ENCODE data around the gene WIZ.
A peak's percentile ranks its signal among the peaks of the same experiment; 100 is the strongest.
"Not testable (repeated sequence)": the region's sequence is repeated elsewhere in the genome, so short reads cannot be mapped to it uniquely, and the experiment has no call there.

Gene WIZ

DNA sequence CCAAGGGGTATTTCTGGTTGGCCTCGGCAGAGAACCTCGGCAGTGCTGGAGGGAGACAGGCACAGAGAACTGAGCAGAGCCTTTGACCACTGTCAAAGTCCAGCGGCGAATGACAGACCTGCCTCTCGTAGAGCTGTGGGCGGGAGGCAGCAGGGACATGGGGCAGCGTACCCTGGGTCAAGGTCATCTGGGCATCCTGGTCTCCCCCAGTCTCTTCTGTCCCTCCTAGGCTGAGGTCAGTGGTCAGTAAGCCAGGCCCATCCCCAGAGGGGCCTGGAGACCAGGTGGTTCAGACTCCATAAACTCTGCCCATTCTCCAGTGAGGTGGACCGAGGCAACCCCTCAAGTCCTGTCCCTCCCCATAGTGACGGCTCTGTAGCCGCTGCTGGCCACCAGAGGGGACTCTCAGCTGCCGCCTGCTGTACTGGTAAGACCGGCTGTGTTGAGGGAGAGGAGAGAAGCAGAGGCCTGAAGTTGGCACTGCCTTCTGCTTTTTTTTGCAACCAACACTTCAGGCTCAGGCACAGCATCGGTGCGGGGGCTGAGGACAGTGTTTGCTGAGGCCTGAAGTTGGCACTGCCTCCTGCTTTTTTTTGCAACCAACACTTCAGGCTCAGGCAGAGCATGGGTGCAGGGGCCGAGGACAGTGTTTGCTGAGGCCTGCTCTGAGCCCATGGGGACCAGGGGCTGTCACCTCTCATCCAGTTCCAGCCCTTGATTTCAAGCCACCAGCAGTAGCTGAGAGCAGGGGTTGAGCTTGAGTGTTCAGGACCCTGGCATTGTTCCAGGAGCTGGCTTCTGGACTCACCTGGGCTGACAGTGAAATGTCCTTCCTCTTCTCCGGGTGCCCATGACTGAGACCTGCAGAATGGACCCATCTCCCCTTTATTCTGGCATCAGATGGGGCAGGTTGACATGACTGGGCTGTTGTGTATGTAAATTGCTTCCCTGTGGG lies 29.9 kb upstream of the WIZ start, which contains the start of gene PGLYRP2:
TSS of gene PGLYRP2 (minus strand) at position 111 of the 955 bp plus-strand sequence. CDS start 130 bp downstream, outside the sequence.
- Histone ChIP-seq H3K4me1 (ENCODE audit: control insufficient read depth, insufficient read depth, low read length) (0 out of 2 replicates have a peak, but pooled peaks cover 8% of the 10 kb centered on the region), H3K27me3 (ENCODE audit: control insufficient read depth, insufficient read depth, low read length) (peaks cover 3% of the 10 kb centered on the region; the same call in 1 of the 2 replicates), H3K4me3 (ENCODE audit: low read depth, low read length) (no peak within 1 kb of the TSS), H3K36me3 (ENCODE audit: control insufficient read depth, insufficient read depth, low read length) (no peaks in the 10 kb centered on the region), H3K9me3 (ENCODE audit: control insufficient read depth, insufficient read depth, low read depth, low read length) (no peaks in the 10 kb centered on the region), H3K27ac (ENCODE audit: low read depth, low read length) (no peak within 1 kb of the TSS), H3K9ac (ENCODE audit: low read length) (no peak within 1 kb of the TSS)

DNA sequence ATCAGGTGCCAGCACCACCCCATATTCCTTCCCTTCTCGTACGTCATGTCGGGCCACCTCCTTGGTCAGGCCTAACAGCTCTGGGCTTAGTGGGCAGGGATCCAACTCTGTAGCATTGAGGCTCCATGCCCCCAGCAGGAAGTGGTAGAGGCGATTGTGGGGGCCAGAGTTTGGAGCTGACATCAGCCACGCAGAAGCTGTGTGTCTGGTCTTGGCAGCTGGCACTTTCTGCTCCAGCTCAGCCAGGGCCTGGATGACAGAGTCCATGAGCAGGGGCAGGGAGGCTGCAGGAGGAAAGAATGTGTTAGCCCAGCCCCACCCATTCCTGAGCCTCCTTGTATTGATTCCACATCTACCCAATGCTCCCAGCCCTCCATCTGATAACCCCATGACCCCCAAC lies 26.6 kb upstream of the WIZ start:
- H3K4me1 ChIP-seq (ENCODE audit: control insufficient read depth, insufficient read depth, low read length), result 0 out of 2 replicates have a peak, but pooled peaks cover 8% of the 10 kb centered on the region
- peaks cover 19% of the 10 kb centered on the region for H3K27me3 ChIP-seq (ENCODE audit: control insufficient read depth, insufficient read depth, low read length)
- no peaks in the 10 kb centered on the region for H3K36me3 ChIP-seq (ENCODE audit: control insufficient read depth, insufficient read depth, low read length)
- H3K9me3 ChIP-seq (ENCODE audit: control insufficient read depth, insufficient read depth, low read depth, low read length), result no peaks in the 10 kb centered on the region
- no peak overlapping the region for H3K27ac ChIP-seq (ENCODE audit: low read depth, low read length)
- H3K4me3 ChIP-seq (ENCODE audit: low read depth, low read length), result no peak overlapping the region
- H3K9ac ChIP-seq (ENCODE audit: low read length), result no peak overlapping the region

DNA sequence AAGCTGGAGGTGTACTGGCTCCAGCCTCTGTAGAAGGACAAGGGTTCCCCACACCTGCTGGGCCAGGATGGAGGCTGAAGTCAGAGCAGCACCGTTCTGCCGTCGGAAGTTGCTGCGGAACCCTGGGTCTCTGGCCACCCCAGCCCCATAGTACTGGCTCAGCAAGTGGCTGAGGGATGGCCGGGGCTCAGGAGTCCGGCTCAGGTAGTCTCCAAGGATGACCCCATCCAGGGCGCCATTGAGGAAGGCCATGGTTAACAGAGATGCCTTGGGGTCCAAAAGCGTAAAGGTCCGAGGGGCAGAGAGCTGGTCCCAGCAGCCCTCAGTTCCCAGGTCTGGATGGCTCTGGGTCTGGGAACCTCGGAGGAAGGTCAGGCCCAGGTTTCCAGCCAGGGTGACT lies 25.9 kb upstream of the WIZ start:
- Histone ChIP-seq H3K36me3 (ENCODE audit: control insufficient read depth, insufficient read depth, low read length) (no peaks in the 10 kb centered on the region), H3K9me3 (ENCODE audit: control insufficient read depth, insufficient read depth, low read depth, low read length) (no peaks in the 10 kb centered on the region), H3K4me3 (ENCODE audit: low read depth, low read length) (no peak overlapping the region), H3K9ac (ENCODE audit: low read length) (no peak overlapping the region), H3K27ac (ENCODE audit: low read depth, low read length) (no peak overlapping the region), H3K27me3 (ENCODE audit: control insufficient read depth, insufficient read depth, low read length) (peaks cover 24% of the 10 kb centered on the region), H3K4me1 (ENCODE audit: control insufficient read depth, insufficient read depth, low read length) (0 out of 2 replicates have a peak, but pooled peaks cover 8% of the 10 kb centered on the region)

DNA sequence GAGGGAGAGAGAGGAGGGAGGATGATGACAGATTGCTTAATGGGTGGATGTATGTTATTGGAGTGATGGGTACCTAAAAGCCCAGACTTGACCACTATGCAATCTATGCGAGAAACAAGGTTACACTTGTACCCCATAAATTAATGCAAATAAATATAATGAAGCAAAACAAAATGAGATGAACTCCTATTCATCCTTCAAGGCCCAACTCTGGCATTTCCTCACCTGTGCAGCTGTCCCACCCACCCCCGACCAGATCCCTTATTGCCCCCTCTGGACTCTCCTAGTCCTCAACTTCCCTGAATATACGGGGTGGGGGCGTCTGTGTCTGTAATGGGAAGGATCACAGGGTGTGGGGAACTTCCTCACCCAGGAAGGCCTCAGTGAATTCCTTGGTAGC lies 25.4 kb upstream of the WIZ start:
- Histone ChIP-seq H3K36me3 (ENCODE audit: control insufficient read depth, insufficient read depth, low read length) (no peaks in the 10 kb centered on the region), H3K9me3 (ENCODE audit: control insufficient read depth, insufficient read depth, low read depth, low read length) (no peaks in the 10 kb centered on the region), H3K4me3 (ENCODE audit: low read depth, low read length) (no peak overlapping the region)

DNA sequence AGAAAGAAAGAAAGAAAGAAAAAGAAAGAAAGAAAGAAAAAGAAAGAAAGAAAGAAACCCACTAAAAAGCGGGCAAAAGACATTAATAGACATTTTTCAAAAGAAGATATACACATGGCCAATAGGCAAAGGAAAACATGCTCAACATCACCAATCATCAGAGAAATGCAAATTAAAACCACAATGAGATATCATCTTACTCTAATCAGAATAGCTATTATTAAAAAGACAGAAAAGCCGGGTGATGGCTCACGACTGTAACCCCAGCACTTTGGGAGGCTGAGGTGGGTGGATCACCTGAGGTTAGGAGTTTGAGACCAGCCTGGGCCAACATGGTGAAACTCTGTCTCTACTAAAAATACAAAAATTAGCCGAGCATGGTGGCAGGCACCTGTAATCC lies 24.1 kb upstream of the WIZ start:
- H3K9ac ChIP-seq (ENCODE audit: low read length); H3K36me3 ChIP-seq (ENCODE audit: control insufficient read depth, insufficient read depth, low read length); H3K4me3 ChIP-seq (ENCODE audit: low read depth, low read length); H3K9me3 ChIP-seq (ENCODE audit: control insufficient read depth, insufficient read depth, low read depth, low read length); H3K27ac ChIP-seq (ENCODE audit: low read depth, low read length); H3K4me1 ChIP-seq (ENCODE audit: control insufficient read depth, insufficient read depth, low read length): not testable (repeated sequence)
- peaks cover 39% of the 10 kb centered on the region for H3K27me3 ChIP-seq (ENCODE audit: control insufficient read depth, insufficient read depth, low read length)

More for the DNA sequence above, 25.4 kb upstream of the WIZ start:
- no peak overlapping the region for H3K9ac ChIP-seq (ENCODE audit: low read length)
- no peak overlapping the region for H3K27ac ChIP-seq (ENCODE audit: low read depth, low read length)
- H3K4me1 ChIP-seq (ENCODE audit: control insufficient read depth, insufficient read depth, low read length), result 0 out of 2 replicates have a peak, but pooled peaks cover 5% of the 10 kb centered on the region
- H3K27me3 ChIP-seq (ENCODE audit: control insufficient read depth, insufficient read depth, low read length), result peaks cover 28% of the 10 kb centered on the region

DNA sequence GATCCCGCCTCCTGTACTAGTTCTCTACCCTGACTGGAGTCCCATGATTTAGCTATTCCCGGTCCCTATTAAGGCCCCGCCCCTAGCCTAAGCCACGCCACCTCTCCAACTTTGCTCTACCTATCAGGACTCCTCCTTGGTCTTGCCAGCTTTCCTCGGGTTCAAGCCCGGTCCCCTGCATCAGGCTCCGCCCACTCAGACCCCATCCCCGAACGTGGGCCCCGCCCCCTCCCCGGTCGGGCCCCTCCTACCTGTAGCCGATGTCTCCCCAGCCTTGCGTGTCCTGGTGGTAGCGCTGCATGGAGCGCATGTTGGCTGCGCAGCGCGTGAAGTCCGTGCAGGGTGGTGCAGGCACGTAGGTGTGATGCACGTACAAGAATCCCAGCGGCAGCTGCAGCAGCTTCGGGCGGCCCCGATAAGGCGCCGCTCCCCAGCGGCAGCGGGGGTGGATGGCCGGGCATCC lies 21.9 kb upstream of the WIZ start:
- H3K9me3 ChIP-seq (ENCODE audit: control insufficient read depth, insufficient read depth, low read depth, low read length), result no peaks in the 10 kb centered on the region
- H3K9ac ChIP-seq (ENCODE audit: low read length), result no peak overlapping the region
- H3K36me3 ChIP-seq (ENCODE audit: control insufficient read depth, insufficient read depth, low read length), result no peaks in the 10 kb centered on the region
- H3K4me3 ChIP-seq (ENCODE audit: low read depth, low read length), result peak overlapping the region; percentile 28; the same call in 1 of the 2 replicates
- peaks cover 60% of the 10 kb centered on the region for H3K27me3 ChIP-seq (ENCODE audit: control insufficient read depth, insufficient read depth, low read length)
- no peaks in the 10 kb centered on the region for H3K4me1 ChIP-seq (ENCODE audit: control insufficient read depth, insufficient read depth, low read length)
- no peak overlapping the region for H3K27ac ChIP-seq (ENCODE audit: low read depth, low read length)

DNA sequence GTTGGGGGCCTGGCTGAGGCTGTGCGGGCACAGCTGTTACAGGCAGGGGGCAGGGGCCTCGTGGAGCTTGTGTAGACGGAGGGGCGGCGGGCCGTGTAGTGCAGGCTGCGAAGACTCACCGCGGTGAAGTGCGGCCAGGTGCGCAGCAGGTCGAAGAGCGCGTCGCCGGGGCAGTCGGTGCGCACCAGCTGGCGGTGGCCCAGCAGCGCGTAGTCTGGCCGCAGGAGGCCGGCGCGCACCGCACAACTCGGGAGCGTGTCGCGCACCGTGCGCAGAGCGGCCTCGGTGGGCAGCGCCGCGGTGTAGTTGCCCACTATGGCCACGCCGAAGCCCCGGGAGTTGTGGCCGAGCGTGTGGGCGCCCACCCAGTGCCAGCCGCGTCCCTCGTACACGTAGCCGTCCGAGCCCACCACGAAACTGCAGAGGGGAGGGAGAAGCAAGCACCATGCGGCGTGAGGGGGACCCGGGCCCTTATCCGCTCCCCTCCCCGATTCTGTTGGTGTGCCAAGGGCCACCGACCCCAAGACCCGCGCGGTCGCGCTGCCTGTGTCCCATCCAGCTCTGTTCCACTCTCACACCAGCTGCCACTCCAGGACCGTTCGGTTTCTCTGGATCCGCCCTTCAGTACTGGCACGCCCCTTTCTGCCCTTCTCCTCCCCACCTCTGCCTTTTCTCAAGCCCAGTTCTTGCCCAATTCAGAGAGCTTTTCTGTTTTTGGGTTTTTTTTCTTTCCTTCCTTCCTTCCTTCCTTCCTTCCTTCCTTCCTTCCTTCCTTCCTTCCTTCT lies 19.9 kb upstream of the WIZ start:
- Histone ChIP-seq H3K27ac (ENCODE audit: low read depth, low read length) (no peak overlapping the region), H3K27me3 (ENCODE audit: control insufficient read depth, insufficient read depth, low read length) (peaks cover 69% of the 10 kb centered on the region), H3K36me3 (ENCODE audit: control insufficient read depth, insufficient read depth, low read length) (no peaks in the 10 kb centered on the region), H3K4me1 (ENCODE audit: control insufficient read depth, insufficient read depth, low read length) (no peaks in the 10 kb centered on the region), H3K4me3 (ENCODE audit: low read depth, low read length) (peak overlapping the region; percentile 74), H3K9me3 (ENCODE audit: control insufficient read depth, insufficient read depth, low read depth, low read length) (no peaks in the 10 kb centered on the region), H3K9ac (ENCODE audit: low read length) (no peak overlapping the region)

DNA sequence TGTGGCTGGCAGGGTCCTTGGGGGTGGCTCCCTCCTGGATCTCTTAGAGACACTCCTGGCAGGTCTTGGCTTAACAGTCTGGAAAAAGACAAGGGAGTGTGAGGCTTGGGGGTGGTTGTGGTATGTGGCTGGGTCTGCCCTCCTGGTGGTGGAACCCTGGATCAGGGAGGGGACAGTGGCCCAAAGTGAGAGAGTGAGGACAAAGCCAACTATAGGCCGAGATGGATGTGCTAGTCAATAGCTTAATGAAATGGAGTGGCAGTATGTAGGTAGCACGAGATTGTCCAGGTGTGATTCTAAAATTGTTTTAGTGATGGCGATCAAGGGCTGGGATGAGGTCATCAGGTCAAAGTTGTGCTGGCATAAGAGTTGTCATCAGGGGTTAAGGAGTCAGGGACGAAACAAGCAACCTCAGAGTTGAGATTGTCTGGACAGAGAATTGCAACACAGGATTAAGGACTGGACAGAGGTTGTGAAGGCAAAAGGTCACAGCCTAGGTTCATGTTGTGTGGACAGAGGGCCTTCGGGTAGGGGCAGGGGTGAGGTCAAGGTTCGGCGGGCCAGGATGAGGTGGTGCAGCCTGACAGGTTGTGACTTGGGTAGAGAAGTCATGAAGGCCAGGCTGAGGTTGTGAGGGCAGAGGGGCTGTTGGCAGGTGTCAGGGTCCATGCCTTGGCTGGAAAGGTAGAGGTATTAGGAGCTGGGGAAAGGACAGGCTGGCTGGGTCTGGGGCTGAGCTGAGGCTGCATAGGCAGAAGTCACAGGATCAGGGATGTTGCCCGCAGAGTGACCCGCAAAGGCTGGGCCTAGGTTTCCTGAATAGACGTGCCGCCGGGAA lies 19.1 kb upstream of the WIZ start:
- H3K27ac ChIP-seq (ENCODE audit: low read depth, low read length), result no peak overlapping the region
- no peaks in the 10 kb centered on the region for H3K36me3 ChIP-seq (ENCODE audit: control insufficient read depth, insufficient read depth, low read length)
- H3K27me3 ChIP-seq (ENCODE audit: control insufficient read depth, insufficient read depth, low read length), result peaks cover 75% of the 10 kb centered on the region
- H3K4me3 ChIP-seq (ENCODE audit: low read depth, low read length), result peak overlapping the region; percentile 74
- H3K4me1 ChIP-seq (ENCODE audit: control insufficient read depth, insufficient read depth, low read length), result no peaks in the 10 kb centered on the region
- H3K9ac ChIP-seq (ENCODE audit: low read length), result no peak overlapping the region
- H3K9me3 ChIP-seq (ENCODE audit: control insufficient read depth, insufficient read depth, low read depth, low read length), result no peaks in the 10 kb centered on the region

DNA sequence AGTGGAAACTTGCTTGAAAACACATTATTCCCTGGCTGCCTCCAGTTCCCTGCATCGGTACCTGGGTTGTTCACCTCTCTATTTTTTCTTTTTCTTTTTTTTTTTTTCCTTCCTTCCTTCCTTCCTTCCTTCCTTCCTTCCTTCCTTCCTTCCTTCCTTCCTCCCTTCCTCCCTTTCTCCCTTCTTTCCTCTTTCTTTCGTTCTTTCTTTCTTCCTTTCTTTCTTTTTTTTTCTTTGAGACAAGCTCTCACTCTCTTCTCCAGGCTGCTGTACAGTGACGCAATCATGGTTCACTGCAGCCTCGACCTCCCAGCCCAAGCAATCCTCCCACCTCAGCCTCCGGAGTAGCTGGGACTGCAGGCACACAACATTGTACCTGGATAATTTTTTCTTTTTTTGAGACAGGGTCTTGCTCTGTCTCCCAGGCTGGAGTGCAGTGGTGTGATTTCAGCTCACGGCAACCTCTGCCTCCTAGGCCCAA lies 18.0 kb upstream of the WIZ start:
- H3K9me3 ChIP-seq (ENCODE audit: control insufficient read depth, insufficient read depth, low read depth, low read length), result no peaks in the 10 kb centered on the region
- no peak overlapping the region for H3K27ac ChIP-seq (ENCODE audit: low read depth, low read length)

More for the DNA sequence above, 18.0 kb upstream of the WIZ start:
- peaks cover 79% of the 10 kb centered on the region for H3K27me3 ChIP-seq (ENCODE audit: control insufficient read depth, insufficient read depth, low read length)
- no peak overlapping the region for H3K4me3 ChIP-seq (ENCODE audit: low read depth, low read length)
- H3K36me3 ChIP-seq (ENCODE audit: control insufficient read depth, insufficient read depth, low read length), result no peaks in the 10 kb centered on the region
- H3K9ac ChIP-seq (ENCODE audit: low read length), result no peak overlapping the region
- no peaks in the 10 kb centered on the region for H3K4me1 ChIP-seq (ENCODE audit: control insufficient read depth, insufficient read depth, low read length)
